GM23338 (cell line): ENCODE measurements around the gene BMP8A.
"Not testable (repeated sequence)": the region's sequence is repeated elsewhere in the genome, so short reads cannot be mapped to it uniquely, and the experiment has no call there.

Experiments
- CREB1 ChIP-seq: fragments of 250-450 bp; sonication (Bioruptor Pico); IDR thresholded peaks from 2 replicates; pipeline ENCODE4 v1.5.0; 2020; ENCODE audit warnings: low read depth, mild to moderate bottlenecking, moderate library complexity
- CTCF ChIP-seq, 2 experiments: fragments of 200-600 bp in 1 of 2; sonication (generic) in 1 of 2; conservative IDR thresholded peaks; 2 replicates each; pipeline versions ENCODE4 v1.5.1 to v1.6.1; 2016 to 2017; ENCODE audit warnings: antibody characterized with exemption in 2 of 2, low read depth in 2 of 2, mild to moderate bottlenecking in 2 of 2, moderate library complexity in 1 of 2
- EZH2 ChIP-seq: fragments of 200-600 bp; sonication (generic); IDR thresholded peaks from one replicate; pipeline ENCODE4 v1.8.0; 2017; ENCODE audit warnings: antibody characterized with exemption, mild to moderate bottlenecking, low read depth; ENCODE audit not compliant: unreplicated experiment
- POLR2AphosphoS5 ChIP-seq: IDR thresholded peaks from 2 replicates; pipeline ENCODE4 v1.6.1; 2016; ENCODE audit warnings: antibody characterized with exemption, low read depth
- STAT1 ChIP-seq: IDR thresholded peaks from one replicate; pipeline ENCODE4 v1.6.1; 2016; ENCODE audit warnings: antibody characterized with exemption; ENCODE audit not compliant: unreplicated experiment
- TF ChIP-seq, protein P1 (sequence below): IDR thresholded peaks from one replicate; pipeline ENCODE4 v1.6.1; 2018; ENCODE audit warnings: antibody characterized with exemption; ENCODE audit not compliant: unreplicated experiment

GRCh38 chr1:39517936-39518335 lies 26.5 kb downstream of the BMP8A start:
- not testable (repeated sequence) for TF ChIP-seq CREB1 (CRISPR knock-in tag); CTCF (conservative IDR thresholded peaks at IDR 0.05; ENCODE audit: low read depth in 2 of 2); EZH2; STAT1; POLR2AphosphoS5
- TF ChIP-seq, protein P1, sequence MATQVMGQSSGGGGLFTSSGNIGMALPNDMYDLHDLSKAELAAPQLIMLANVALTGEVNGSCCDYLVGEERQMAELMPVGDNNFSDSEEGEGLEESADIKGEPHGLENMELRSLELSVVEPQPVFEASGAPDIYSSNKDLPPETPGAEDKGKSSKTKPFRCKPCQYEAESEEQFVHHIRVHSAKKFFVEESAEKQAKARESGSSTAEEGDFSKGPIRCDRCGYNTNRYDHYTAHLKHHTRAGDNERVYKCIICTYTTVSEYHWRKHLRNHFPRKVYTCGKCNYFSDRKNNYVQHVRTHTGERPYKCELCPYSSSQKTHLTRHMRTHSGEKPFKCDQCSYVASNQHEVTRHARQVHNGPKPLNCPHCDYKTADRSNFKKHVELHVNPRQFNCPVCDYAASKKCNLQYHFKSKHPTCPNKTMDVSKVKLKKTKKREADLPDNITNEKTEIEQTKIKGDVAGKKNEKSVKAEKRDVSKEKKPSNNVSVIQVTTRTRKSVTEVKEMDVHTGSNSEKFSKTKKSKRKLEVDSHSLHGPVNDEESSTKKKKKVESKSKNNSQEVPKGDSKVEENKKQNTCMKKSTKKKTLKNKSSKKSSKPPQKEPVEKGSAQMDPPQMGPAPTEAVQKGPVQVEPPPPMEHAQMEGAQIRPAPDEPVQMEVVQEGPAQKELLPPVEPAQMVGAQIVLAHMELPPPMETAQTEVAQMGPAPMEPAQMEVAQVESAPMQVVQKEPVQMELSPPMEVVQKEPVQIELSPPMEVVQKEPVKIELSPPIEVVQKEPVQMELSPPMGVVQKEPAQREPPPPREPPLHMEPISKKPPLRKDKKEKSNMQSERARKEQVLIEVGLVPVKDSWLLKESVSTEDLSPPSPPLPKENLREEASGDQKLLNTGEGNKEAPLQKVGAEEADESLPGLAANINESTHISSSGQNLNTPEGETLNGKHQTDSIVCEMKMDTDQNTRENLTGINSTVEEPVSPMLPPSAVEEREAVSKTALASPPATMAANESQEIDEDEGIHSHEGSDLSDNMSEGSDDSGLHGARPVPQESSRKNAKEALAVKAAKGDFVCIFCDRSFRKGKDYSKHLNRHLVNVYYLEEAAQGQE: not testable (repeated sequence)
